CD4-positive, alpha-beta T cell treated with Interleukin-6 at 100 ng/mL for 8 hours (primary cell): Measurements from ENCODE around the gene DOCK4.
"Not testable (repeated sequence)": the region's sequence is repeated elsewhere in the genome, so short reads cannot be mapped to it uniquely, and the experiment has no call there.

ENCODE experiments used
- DNase-seq: peaks from one replicate; pipeline ENCODE4 v3.0.0-alpha.2; 2020; ENCODE audit warnings: mixed read lengths, low spot score

The DOCK4 gene, protein sequence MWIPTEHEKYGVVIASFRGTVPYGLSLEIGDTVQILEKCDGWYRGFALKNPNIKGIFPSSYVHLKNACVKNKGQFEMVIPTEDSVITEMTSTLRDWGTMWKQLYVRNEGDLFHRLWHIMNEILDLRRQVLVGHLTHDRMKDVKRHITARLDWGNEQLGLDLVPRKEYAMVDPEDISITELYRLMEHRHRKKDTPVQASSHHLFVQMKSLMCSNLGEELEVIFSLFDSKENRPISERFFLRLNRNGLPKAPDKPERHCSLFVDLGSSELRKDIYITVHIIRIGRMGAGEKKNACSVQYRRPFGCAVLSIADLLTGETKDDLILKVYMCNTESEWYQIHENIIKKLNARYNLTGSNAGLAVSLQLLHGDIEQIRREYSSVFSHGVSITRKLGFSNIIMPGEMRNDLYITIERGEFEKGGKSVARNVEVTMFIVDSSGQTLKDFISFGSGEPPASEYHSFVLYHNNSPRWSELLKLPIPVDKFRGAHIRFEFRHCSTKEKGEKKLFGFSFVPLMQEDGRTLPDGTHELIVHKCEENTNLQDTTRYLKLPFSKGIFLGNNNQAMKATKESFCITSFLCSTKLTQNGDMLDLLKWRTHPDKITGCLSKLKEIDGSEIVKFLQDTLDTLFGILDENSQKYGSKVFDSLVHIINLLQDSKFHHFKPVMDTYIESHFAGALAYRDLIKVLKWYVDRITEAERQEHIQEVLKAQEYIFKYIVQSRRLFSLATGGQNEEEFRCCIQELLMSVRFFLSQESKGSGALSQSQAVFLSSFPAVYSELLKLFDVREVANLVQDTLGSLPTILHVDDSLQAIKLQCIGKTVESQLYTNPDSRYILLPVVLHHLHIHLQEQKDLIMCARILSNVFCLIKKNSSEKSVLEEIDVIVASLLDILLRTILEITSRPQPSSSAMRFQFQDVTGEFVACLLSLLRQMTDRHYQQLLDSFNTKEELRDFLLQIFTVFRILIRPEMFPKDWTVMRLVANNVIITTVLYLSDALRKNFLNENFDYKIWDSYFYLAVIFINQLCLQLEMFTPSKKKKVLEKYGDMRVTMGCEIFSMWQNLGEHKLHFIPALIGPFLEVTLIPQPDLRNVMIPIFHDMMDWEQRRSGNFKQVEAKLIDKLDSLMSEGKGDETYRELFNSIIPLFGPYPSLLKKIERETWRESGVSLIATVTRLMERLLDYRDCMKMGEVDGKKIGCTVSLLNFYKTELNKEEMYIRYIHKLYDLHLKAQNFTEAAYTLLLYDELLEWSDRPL (N-terminal part only)

DNA sequence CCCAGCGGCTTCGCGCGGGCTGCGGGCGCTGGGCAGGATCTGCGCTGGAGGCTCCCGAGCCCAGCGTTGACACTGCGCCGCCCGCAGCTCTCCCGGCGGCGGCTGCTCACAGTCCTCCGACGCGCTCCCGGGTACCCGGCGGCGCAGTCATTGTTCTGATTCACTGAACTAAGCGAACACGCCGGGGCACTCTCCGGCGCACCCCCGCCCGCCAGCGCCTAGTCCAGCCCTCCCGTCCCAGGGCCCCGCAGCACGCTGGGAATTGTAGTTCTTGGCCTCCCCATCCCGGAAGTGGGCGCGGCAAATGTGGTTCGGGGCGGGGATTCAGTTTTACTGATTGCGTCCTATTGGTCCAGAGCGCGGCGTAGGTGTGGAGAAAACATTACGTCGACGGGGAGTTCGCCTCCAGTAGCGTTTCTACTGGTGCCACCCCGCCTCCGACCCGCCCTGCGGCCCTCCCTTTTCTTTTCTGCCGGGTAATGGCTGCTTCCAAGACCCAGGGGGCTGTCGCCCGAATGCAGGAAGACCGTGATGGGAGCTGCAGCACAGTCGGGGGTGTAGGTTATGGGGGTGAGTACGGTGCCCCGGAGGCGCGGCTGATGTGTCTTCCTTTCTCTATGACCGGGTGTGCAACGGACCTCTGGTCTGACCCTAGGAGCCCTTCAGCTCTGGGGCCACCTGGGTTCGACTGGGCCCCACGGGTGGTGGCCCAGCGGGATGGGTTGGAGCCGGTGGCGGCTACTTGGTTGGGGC is at the start of gene DOCK4, which contains the start of gene ZNF277:
TSS of gene DOCK4 (minus strand) at position 162 of the 753 bp plus-strand sequence. CDS start 261 bp downstream, outside the sequence.
TSS of gene ZNF277 (plus strand) at position 458 of the 753 bp plus-strand sequence. CDS start at position 480, 22 bp downstream.
- peak; percentile 98 for DNase-seq

DNA sequence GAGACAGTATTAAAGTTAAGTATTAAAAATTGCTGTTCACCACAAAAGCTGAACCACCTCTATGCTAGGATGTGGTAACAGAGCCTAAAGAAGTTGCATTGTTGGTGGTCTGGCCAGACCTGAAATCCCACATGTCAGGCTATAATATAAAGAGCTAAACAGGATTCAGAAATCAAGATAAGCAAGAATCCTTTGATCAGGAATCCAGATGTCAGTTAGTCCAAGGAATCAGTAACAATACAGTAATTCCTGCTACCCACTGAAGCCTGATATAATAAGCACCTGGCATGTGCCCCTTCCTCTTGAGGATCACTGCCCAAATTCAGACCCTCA is 49.2 kb upstream of the DOCK4 start:
- no peak for DNase-seq

DNA sequence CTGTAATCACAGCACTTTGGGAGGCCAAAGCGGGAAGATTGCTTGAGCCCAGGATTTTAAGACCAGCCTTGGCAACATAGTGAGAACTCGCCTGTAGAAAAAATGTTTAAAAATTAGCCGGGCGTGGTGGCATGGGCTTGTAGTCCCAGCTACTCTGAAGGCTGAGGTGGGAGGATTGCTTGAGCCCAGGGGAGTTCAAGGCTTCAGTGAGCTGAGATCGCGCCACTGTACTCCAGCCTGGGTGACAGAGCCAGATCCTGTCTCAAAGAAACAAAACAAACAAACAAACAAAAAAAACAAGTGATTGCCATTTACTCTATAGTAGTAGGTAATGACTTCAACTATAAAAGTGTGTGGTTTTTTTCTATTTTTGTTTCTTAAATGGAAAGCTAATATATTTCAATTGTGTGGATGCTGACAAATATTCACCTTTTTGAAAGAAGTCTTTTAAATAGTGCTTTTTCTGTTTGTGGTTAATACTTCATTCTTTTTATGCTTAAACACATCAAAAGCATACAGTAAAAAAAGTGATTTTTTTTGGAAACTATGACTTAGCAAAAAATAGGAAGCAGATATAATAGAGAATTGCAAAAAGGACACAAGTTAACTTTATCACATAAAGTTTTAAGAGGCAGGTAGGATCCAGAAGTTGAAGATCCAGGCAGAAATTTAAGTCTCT is 48.6 kb upstream of the DOCK4 start:
- no peak for DNase-seq

DNA sequence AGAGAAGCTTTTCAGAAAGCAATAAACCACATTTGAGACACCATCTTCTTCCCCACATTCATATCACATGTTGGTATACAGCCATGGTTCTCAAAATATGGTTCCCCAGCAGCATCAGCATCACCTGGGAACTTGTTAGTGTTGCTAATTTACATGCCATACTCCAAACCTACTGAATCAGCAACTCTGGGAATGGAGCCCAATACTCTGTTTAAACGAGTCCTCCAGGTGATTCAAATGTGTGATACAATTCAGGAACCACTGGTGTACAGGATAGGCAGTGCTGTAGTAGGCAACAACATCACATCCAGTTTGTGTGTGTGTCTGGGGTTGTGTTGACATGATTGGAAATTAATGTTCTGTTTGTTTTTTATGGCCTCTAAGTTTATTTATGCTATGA is 48.0 kb upstream of the DOCK4 start:
- DNase-seq, result no peak

DNA sequence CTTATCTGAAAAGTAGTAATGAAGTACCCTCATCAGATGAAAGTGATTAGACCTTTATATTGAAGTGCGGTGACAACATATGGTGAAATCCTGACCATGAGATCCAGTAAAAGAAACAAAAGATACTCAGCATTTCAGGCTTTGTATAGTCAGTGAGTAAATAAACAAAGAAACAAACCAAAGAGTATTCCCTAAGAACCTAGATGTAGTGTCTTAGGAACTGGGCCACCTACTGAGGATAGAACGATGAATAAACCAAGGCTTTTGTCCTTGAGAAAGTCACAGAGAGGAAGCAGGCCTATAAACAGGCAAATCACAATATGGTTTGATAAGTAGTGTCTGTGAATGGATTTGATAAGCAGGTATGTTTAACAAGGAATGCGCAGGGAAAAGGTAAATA is 46.5 kb upstream of the DOCK4 start:
- no peak for DNase-seq

DNA sequence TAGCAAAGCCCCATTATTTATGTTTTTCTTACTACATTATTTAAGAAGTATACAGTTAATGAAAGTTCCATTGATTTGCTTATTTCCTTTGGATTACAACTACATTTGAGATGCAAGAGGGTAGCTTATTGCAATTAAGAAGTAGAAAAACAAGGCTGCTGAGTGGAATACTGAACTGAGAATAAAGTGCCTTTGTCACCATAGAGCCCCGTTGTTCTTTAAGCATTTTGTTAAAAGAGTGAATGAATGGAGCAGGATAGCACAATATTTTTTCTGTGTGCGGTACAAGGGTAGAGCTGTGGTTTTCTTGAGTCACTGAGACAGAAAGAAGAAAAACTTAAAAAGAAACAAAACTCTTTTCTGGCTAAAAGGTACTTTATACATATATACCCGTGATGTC is 45.9 kb upstream of the DOCK4 start:
- DNase-seq, result no peak

DNA sequence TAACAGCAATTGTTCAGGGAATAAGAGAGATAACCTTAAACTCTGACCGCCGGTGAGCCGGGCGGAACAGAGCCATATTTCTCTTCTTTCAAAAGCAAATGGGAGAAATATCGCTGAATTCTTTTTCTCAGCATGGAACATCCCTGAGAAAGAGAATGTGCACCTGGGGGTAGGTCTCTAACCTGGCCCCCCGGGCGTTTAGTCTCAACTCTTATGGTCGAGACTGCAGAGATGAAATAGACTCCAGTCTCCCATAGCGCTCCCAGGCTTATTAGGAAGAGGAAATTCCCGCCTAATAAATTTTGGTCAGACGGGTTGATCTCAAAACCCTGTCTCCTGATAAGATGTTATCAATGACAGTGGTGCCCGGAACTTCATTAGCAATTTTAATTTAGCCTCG is 43.8 kb upstream of the DOCK4 start:
- not testable (repeated sequence) for DNase-seq

DNA sequence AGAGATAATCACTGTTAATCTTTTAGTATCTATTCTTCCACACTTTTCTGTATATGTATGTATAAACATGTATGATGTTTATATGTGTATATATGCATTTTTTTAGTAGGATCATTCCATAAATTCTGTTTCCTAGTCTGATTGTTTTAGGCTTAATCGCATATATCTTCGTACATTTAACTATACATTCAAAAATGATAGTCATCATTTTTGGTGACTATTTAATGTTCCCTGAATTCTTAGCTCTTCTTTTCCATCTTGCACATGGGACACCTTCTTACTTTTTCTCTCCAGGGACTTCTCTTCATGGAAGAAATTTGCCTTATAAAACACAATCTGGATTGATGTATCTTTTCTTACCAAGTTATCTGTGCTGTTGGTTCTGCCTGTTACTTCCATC is 42.4 kb upstream of the DOCK4 start:
- DNase-seq, result no peak

DNA sequence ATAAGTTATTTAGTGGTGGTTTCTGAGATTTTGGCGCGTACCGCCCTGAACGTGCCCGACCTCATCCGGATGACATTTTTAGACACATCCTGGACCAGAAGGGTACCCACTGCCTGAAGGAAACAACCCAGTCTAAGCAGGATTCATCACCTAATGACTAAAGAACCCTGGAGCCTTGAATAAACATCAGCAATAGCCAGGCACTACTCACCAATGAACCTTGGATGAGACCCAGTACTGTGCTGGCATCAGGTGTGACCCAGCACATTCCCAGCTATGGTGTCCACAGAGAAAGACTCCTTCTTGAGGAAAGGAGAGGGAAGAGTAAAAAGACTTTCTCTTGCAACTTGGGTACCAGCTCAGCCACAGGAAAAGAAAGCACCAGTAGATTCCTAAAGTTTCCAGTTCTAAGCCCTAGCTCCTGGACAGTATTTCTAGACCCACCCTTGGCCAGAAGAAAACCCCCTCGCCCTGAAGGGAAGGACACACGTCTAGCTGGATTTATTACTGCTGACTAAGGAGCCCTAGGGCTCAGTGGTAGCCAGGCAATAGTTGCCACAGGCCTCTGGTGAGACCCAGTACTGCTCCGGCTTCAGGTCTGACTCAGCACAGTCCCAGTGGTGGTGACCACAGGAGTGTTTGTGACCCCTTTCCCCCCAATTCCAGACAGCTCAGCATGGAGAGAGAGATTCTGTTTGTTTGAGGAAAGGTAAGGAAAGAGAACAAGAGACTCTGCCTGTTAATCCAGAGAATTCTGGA is 32.8 kb upstream of the DOCK4 start:
- no peak for DNase-seq

DNA sequence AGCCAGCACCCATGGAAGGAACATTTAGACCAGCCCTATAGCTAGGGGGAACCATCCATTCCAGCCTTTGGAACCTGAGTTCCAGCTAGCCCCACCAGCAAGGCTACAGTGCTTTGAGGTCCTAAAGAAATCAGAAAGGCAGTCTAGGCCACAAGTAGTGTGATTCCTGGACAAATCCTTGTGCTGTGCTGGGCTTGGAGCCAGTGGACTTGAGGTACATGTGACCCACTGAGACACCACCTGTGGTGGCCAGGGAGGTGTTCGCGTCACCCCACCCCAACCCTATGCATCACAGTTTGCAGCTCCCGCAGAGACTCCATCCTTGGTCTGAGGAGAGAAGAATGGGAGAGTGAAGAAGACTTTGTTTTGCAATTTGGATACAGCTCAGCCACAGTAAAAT is 32.1 kb upstream of the DOCK4 start:
- DNase-seq, result no peak

DNA sequence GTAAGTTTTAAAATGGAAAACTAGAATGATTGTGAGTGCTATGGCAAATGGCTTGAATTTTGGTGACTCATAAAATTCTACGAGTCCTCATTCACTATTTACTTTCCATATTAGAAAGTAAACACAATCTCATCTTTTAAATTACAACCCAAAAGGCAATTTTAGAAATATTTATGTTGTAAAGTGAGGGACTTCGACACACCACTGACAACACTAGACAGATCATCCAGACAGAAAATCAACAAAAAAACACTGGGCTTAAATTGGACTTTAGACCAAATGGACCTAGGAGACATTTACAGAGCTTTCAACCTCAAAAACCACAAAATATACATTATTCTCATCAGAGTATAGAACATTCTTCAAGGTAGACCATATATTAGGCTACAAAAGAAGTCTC is 30.4 kb upstream of the DOCK4 start:
- no peak for DNase-seq

DNA sequence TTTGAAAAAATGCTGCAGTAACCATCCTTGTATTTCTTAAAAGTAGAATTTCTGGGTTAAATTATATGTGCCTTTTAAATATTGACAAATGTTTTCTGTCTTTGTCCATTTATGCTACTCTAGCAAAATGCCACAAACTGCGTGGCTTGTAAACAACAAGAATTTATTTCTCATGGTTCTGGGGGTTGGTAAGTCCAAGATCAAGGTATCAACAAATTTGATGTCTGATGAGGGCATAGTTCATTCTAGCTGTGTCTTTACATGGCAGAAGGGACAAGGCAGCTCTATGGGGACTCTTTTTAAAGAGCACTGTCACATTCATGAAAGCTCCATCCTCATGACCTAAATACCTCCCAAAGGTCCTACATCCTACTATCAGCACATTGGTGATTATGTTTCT is 27.9 kb upstream of the DOCK4 start:
- no peak for DNase-seq

DNA sequence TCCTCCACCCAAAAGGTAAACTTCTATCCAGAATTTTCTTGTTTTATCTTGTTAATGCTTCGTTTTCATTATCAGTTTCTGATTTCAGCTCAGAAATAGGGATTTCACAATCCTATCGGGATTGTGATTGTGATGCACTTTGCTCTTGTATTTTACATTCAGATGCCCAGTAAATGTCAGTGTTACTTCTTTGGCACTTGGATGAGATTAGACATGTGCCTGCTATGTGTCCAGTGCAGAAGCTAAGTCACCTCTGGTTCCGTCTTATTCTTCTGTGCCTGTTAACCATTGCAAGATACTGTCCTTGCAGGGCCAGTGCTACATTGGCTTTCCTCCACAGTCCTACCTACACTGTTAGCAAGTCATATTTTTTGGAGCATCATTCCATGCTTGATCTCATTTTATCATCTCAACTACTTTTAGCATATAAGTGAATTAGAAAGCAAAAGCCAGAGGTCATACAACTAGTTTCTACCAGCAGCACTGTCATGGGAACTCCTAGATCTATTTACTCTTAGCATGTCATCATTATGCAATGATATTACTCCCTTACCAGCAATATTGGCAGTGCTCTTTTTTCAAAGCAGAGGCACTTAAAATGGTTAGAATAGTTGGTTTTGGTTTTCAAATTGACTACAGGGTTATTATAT is 27.0 kb upstream of the DOCK4 start:
- no peak for DNase-seq

DNA sequence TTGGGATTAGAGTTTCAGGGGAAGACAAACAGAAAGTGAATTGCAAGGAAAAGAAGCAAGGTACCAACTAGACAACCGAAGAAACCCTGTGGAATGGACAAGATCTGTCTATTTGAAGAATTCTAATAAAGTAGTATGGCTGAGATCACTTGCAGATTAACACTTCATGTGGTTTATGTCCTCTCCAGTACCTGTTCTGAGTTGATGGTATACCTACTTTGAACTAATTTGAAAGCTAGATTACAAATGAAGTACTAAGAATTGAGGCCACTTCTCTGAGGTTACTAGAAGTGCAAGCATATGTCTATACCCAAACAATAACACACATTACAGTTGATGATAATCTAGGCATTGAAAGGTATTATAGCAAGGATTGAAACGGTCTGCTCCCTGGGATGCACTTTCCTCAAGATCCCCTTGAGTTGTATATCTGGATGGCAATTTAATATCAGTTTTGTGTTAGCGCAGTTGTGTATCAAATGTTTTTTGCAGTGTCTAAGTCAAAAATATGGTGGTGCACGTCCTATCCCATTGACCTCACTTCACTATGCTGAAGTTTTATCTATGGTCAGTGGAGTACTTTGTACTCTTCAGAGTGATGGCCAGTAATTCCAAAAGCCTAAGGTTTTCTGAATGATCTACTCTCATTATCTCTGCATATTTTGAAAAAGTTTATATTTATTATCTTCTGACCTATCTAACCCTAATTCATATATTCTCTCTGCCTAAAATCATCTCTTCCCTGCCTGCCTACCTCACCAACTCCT is 26.2 kb upstream of the DOCK4 start:
- no peak for DNase-seq

DNA sequence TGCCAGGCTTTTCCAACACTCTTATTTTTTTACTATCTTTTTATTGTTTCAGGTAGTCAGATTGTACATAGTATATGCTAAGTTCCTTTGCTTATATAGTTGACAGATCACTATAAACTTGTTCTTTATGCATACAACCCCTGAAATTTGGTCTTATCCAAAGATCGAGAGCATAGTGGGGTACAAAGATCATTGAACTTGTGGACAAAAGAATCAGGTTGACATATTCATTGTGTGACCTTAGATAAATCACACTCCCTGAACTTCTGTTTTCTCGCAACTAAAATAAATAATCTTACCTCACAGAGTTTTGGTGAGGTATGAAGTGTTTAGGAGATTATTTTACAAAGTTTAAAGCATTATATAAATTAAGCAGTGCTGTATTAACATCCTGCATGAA is 22.4 kb upstream of the DOCK4 start:
- no peak for DNase-seq

DNA sequence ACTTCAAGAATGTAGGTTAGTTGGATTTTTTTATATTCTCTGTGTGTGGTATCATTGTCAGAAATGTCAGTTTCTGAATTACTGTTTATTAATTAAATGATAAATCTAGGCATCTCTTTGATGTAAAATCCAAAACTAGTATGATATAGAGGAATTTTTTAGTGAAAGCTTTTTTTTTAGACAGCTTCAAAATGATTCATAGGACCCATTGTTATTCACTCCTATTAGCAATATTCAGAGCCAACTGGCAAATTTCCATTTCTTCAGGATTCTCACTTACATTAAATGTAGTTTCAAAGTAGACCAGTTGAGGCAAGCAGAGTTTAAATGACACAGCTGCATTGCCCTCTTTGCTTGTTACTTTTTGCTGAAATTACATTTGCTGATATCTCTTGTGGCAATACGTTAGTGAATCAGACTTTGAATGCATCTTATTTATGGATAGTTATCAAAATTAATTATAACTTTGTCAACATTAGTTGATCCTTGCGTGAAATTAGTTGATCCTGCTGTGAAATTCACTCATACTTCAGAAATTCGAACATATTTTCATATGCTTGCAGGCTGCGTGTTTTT is 20.6 kb upstream of the DOCK4 start:
- DNase-seq, result no peak

DNA sequence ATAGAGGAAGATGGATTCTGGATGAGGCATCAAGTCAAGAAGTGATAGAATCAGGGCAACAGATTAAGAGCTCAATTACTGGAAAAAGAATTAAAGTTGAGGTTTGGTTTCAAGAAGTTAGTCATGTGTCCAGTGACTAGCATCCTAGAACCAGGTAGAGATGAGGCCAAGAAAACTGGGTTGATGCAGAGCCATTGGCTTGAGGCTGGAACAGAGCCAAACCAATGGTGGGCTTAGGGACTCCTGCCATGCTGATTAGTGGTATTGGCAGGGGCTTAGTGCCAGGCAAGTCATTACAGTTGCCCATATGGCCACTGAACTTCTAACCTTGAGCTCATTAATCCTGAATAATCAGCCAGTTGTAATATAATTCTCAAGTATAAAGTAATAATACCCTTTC is 18.8 kb upstream of the DOCK4 start:
- DNase-seq, result no peak

DNA sequence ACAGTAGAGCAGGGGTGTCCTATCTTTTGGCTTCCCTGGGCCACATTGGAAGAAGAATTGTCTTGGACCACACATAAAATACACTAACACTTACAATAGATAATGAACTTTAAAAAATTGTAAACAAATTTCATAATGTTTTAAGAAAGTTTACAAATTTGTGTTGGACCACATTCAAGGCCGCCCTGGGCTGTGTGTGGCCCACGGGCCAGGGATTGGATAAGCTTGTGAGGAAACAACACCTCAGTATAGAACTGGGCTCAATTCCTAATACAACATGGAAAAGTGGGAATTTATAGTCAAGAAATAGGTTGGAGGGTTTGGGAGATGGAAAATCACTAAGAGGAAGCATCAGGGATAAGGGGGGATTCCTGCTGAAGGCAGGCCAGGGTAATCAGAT is 18.0 kb upstream of the DOCK4 start:
- DNase-seq, result no peak

DNA sequence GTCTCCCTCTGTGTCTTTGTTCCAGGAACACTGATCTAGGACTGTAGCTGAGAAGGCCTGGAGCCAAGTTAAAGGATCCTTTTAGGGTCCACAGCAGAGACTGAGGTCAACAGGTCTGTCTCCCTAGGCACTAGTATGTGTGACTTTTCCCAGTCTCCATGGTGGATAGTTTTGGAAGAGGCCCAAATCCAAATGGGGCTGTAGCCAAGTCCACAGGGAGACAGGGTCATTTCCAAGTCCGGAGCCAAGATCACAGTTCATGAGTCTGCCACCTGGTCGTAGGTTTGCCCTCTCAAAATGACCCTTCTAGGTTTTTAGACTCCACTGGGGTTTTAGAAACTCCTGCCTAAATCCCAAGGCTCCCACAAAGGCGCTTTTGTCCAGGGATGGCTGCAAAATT is 17.1 kb upstream of the DOCK4 start:
- DNase-seq, result no peak
